Measurements from ENCODE around the gene FUT9.

Gene FUT9

GRCh38 chr6:96015518-96016333 is at the start of gene FUT9:
Gene FUT9, plus strand, starts transcription at chr6:96015974. Its CDS starts 187,182 bp downstream, at chr6:96203156.
- DNase-seq (ENCODE audit: low read depth, low spot score) = no peak

DNA sequence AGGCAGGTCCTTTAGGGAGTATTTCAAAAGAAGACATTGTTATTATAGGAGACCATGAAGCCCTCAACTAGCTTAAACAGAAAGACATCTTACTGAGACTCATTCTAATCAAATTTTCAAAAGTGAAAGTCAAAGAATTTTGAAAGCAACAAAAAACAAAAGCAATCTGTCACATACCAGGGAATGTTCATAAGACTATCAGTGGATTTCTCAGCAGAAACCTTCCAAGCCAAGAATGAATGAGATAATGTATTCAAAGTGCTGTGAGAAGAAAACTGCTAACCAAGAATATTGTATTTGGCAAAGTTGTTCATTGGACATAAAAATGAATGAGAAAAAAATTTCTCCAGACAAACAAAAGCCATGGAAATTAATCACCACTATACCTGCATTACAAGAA is 48.2 kb upstream of the FUT9 start:
- DNase-seq (ENCODE audit: low read depth, low spot score) = no peak

GRCh38 chr6:95973976-95974375 is 41.8 kb upstream of the FUT9 start:
- no peak for DNase-seq (ENCODE audit: low read depth, low spot score)

- DNase-seq (ENCODE audit: low read depth, low spot score) = no peak
Observed at GRCh38 chr6:95978230-95978629, 37.5 kb upstream of the FUT9 start.

GRCh38 chr6:95991906-95992305 is 23.9 kb upstream of the FUT9 start:
- no peak for DNase-seq (ENCODE audit: low read depth, low spot score)

DNA sequence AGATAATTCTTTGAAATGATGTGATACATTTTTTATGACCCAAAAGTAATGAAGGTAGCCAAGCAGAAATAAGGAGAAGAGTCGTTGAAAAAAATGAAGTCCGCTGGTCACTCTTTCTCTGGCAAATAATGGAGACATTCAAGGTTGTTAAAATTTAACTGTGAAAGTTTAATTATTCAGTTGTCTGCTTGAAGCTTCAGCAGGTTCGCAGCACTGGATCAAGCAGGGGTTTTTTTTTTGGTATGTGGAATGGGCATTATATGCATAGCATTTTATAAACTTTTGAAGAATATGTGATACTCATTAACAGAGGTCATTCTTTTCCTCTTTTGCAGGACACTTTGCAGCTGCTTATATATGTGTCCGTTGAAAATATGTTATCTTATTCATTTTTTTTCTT is 21.6 kb upstream of the FUT9 start:
- no peak for DNase-seq (ENCODE audit: low read depth, low spot score)

- DNase-seq (ENCODE audit: low read depth, low spot score) = no peak
Observed at GRCh38 chr6:95998133-95998532, 17.6 kb upstream of the FUT9 start.

DNA sequence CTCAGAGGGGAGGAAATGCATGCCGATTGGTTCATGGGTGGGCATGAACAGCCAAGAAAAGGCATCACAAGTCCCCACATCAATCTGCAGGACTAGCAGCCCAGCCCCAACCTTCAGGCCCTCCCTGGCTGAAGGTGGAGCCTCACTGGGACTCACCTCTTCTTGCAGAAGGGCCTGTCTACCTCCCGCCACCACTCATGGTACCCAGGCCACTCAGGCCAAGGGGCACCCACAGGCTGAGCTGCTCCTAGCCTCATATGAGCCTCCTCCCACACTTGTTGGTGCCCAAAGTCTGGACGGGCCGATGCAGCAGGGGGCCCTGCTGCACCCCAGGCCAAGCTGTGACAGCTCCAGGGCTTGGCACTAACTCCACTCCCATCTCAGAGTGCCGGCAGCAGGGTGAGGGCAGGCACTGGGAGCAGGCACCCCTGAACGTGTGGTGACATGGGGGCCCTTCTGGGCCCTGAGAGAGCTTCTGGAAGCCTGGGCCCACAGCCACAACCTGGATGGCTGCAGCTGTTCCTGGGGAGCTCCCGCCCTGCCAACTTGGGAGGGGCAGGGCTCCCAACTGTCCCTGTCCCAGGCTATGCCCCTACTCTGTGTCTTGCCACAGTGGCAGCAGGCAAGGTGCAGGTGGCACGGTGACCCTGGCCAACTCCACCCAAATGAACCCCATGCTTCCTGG is 13.7 kb upstream of the FUT9 start:
- no peak for DNase-seq (ENCODE audit: low read depth, low spot score)

DNA sequence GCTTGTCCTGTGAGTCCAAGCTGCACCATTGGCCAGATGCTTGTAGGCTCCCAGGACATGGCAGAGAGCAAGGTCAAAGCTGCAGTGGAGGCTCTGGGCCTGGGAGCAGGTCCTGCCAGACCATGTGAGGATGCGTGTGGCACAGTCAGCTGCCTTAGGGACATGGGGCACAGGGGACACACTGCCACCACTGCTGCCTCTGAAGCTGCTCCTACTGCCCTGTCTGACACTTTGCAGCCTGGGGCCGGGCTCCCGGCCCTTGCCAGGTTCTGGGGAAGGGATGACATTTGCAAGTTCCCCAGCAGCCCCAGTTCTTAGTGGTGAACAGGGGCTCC is 13.2 kb upstream of the FUT9 start:
- DNase-seq (ENCODE audit: low read depth, low spot score) = no peak

DNA sequence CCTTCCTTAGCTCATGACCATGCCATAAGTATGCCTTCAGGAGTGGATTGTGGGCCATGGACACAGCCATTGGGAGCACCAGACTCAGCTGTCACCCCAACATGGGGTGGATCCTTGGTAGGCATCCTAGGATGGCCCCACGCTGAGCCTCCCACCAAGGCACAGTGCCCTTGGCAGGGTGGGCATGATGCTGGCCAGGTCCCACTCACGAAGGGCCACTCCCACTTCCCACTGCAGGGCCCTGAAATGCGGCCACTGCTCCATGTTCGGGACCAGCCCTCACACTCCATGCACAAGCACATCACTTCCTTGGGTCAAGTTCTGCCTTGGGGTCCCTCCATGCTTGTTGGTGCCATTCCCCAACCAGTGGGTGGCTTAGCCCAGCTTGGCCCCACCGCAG is 12.9 kb upstream of the FUT9 start:
- DNase-seq (ENCODE audit: low read depth, low spot score) = no peak

DNA sequence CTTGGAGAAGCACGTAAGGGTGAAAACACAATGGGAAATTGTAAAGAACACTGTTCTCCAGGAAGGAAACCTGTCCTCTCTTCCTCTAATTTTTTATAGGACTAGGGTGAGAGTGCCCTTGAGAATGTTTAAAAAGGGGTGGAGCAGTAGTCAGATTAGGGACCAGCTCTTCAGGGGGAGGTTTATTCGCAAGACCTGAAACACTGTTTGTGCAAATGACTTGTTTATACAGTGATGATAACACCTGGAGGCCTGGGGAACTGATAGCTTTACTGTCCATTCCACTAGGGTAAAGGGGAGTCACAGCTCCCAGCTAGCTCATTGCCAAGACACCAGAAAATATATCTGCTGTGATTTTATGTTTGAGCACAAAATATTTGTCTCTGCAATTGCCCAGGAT is 8.1 kb upstream of the FUT9 start:
- no peak for DNase-seq (ENCODE audit: low read depth, low spot score)

DNA sequence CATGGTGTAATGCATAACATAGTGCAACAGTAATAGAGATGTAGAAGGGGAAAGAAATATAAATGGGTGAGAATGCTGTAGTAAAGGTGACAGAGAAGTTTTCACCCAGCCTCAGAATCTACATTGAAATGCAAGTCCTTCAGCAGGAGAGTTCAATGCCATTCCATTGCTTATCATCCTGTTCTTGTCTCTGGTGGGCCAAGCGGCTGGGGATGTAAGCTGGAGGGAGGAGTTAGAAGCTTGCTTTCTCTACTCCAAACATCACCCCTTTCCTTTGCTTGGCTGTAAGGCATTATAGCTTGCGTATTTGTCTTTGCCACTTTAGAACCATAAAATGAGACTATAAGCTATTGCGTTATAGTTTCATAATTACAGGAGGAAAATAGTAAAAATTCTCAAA is 2.2 kb upstream of the FUT9 start:
- no peak for DNase-seq (ENCODE audit: low read depth, low spot score)

GRCh38 chr6:96014846-96015517 is 792 bp upstream of the FUT9 start:
- DNase-seq (ENCODE audit: low read depth, low spot score) = no peak

- no peak for DNase-seq (ENCODE audit: low read depth, low spot score)
Observed at GRCh38 chr6:96016334-96017069, 728 bp downstream of the FUT9 start.

DNA sequence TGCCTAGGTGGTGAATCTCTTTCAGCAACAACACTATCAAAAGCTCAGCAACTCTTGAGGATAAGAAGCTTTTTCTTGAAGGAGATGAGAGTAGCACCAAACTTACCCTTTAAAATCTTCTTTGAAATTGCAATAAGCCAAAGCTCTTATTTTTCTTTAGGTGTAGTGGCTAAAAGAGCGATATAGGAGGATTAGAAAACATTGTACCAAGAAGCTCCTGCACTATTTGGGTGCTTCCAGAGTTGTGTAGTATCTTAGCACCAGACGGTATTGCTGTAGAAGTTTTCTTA is 1.2 kb downstream of the FUT9 start:
- no peak for DNase-seq (ENCODE audit: low read depth, low spot score)

DNA sequence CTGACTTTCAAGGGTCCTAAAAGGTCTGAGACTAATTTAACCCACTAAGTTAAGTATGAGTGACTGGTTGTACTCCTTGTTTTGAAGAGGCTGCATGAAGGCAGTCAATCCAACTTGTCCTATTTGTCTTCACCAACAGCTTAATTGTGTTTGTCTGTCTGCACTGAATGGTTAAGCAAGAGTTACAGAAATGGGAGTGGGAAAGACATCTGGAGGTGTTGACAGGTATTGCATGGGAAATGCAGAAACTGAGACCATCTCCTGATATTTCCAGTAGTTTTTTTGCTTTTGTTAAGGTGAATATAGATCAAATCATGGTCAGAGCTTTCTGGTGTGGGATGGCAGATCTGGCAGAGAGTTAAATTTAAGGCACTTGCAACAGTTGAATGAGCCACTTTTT is 6.5 kb downstream of the FUT9 start:
- DNase-seq (ENCODE audit: low read depth, low spot score) = no peak

- no peak for DNase-seq (ENCODE audit: low read depth, low spot score)
Observed at GRCh38 chr6:96032661-96033060, 16.9 kb downstream of the FUT9 start.

GRCh38 chr6:96051555-96051954 is 35.8 kb downstream of the FUT9 start:
- DNase-seq (ENCODE audit: low read depth, low spot score) = no peak

GRCh38 chr6:96058082-96058481 is 42.3 kb downstream of the FUT9 start:
- DNase-seq (ENCODE audit: low read depth, low spot score) = no peak

GRCh38 chr6:96059586-96059985 is 43.8 kb downstream of the FUT9 start:
- no peak for DNase-seq (ENCODE audit: low read depth, low spot score)

DNA sequence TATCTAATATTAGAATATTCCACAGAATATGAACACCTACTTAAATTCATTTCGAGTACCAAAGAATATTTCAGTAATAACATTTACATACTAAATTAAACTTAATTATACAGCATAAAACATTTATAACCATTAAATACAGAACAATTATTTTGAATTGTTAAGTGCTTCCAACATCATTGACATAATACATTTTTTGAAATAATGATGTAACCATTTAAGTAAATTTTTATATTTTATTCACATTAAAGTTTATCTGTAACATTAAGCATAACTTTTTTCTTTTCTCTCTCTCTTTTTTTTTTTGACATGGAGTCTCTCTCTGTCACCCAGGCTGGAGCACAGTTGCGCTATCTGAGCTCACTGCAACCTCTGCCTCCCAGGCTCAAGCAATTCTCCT is 44.5 kb downstream of the FUT9 start:
- no peak for DNase-seq (ENCODE audit: low read depth, low spot score)

DNA sequence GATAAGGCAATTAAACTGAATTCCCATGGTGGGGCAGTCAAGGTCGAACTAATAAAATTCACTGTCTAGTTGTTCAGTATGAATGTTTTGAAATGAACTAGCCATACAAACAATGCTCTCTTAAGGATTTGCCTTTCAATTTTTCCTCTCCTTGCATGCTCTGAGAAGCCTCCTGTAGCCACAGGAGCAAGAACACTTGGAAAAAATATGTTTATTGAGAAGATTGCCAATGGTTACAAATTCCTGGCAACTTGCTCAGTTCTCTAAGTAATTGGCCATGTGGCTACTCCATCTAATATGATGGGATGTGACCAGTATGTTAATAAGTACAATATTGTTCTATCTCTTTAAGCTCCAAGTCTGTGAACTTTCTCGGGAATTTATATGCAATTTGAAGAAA is 49.4 kb downstream of the FUT9 start:
- no peak for DNase-seq (ENCODE audit: low read depth, low spot score)

Measured in activated CD4-positive, CD25-positive, alpha-beta regulatory T cell treated with anti-CD3 and anti-CD28 coated beads, Interleukin-2, amount 50 U/mL, for 16 hours (primary cell).